ENCODE results near the gene COBL. TPM values are rescaled to one million over a fixed set of nuclear protein-coding genes. Genes with fewer than 3 reads are reported as not detected.

The COBL gene
- polyA plus RNA-seq, 3 donors: not detected

DNA sequence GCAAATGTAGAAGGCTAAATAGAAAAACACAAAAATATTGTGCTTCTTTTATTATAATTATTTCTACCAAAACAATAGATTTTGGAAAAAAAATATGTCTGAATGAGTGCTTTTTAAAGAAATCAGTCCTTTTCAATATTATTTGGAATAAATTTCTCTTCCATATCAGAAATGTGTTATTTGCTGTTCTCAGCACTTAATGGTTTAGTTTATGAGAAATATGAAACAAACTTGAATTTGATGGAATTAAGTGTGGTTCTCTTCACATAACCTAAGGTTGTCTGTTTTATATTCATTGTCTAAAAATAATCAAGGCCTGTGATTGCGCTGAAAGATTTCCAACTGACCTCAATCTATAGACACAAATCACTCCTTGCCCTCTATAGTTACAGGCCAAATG, 203.0 kb downstream of the COBL start:
- H3K4me1 Mint-ChIP-seq: no peaks in the 10 kb centered on the region
- Histone ChIP-seq H3K27ac (ENCODE audit: low read depth in 1 of 2, low read length in 2 of 2) (no peak overlapping the region), H3K9ac (ENCODE audit: insufficient read depth, low read length, poor library complexity, severe bottlenecking) (no peak overlapping the region), H3K27me3 (ENCODE audit: control insufficient read depth in 2 of 2, insufficient read depth in 2 of 2, low read length in 2 of 2) (no peaks in the 10 kb centered on the region), H3K4me2 (replicated peaks; ENCODE audit: extremely low read depth, low read length, poor library complexity, severe bottlenecking) (no peak overlapping the region), H3K4me1 (ENCODE audit: control insufficient read depth in 1 of 2, insufficient read depth in 2 of 2, low read length in 2 of 2) (no peaks in the 10 kb centered on the region), H3K36me3 (replicated peaks in 1 of 2; ENCODE audit: control insufficient read depth in 1 of 2, insufficient read depth in 2 of 2, low read length in 2 of 2) (no peaks in the 10 kb centered on the region), H3K79me2 (ENCODE audit: insufficient read depth, low read length) (no peaks in the 10 kb centered on the region), H3K9me3 (replicated peaks in 1 of 2; ENCODE audit: control insufficient read depth in 1 of 2, insufficient read depth in 1 of 2, low read length in 2 of 2) (no peaks in the 10 kb centered on the region), H2AFZ (ENCODE audit: insufficient read depth, low read depth, low read length, poor library complexity, severe bottlenecking) (no peak overlapping the region), H4K20me1 (ENCODE audit: insufficient read depth, low read length) (no peaks in the 10 kb centered on the region), H3K4me3 (replicated peaks in 1 of 3; ENCODE audit: low read depth in 2 of 3, low read length in 3 of 3) (no peak overlapping the region)
- TF ChIP-seq, protein P1, sequence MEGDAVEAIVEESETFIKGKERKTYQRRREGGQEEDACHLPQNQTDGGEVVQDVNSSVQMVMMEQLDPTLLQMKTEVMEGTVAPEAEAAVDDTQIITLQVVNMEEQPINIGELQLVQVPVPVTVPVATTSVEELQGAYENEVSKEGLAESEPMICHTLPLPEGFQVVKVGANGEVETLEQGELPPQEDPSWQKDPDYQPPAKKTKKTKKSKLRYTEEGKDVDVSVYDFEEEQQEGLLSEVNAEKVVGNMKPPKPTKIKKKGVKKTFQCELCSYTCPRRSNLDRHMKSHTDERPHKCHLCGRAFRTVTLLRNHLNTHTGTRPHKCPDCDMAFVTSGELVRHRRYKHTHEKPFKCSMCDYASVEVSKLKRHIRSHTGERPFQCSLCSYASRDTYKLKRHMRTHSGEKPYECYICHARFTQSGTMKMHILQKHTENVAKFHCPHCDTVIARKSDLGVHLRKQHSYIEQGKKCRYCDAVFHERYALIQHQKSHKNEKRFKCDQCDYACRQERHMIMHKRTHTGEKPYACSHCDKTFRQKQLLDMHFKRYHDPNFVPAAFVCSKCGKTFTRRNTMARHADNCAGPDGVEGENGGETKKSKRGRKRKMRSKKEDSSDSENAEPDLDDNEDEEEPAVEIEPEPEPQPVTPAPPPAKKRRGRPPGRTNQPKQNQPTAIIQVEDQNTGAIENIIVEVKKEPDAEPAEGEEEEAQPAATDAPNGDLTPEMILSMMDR (IDR thresholded peaks at IDR 0.05): no peak
- intact Hi-C loops (cut with micrococcal nuclease): no loop called here
- peaks cover 0 to 5% (median 0%) of the 10 kb centered on the region in 3 donors for H3K27me3 Mint-ChIP-seq (ENCODE audit: low read depth in 3 of 3)
- H3K9me3 Mint-ChIP-seq: peaks cover 0 to 2% (median 0%) of the 10 kb centered on the region in 7 donors
- no peak overlapping the region for H3K27ac Mint-ChIP-seq
- H3K4me3 Mint-ChIP-seq: no peak overlapping the region
- H3K36me3 Mint-ChIP-seq: no peaks in the 10 kb centered on the region
- WGBS (ENCODE audit: insufficient coverage): 100% methylated on average over 1 of the region's 1 CpG
- DNase-seq: no peak

DNA sequence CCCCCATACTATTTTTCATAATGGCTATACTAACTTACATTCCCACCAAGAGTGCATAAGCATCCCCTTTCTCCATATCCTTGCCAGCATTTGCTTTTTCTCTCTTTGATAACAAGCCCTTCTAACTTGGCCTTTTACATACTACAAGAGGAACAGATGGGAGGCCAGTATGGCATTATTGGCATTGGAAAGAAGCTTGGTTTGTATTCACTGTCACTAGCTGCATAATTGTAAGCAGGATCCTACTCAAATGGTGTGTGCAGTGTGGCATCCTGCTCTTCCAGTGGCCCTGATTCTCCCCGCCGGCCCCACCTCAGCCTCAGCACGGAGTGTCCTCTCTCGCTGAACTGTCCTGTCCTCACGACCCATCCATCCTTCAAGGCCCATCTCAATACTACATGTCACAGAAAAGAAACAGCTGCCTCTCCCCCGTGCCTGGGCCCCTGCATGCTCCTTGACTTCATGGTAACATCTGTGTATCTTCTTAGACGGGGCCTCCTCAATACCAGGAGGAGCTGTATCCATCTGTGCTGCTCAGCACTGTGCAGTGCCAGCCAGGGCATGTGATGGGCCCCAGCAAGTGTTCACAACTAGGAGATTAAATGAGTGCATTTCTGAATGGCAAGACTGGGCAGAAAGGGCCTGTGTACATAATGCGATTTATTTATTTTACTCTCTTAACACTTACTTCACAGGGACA, 205.2 kb downstream of the COBL start:
- H3K4me1 ChIP-seq (ENCODE audit: control insufficient read depth in 1 of 2, insufficient read depth in 2 of 2, low read length in 2 of 2): no peaks in the 10 kb centered on the region
- DNase-seq: no peak
- no peak overlapping the region for H3K9ac ChIP-seq (ENCODE audit: insufficient read depth, low read length, poor library complexity, severe bottlenecking)
- H3K27ac ChIP-seq (ENCODE audit: low read depth in 1 of 2, low read length in 2 of 2): no peak overlapping the region
- Mint-ChIP-seq H3K27ac (no peak overlapping the region), H3K4me3 (no peak overlapping the region), H3K36me3 (no peaks in the 10 kb centered on the region), H3K4me1 (no peaks in the 10 kb centered on the region), H3K27me3 (ENCODE audit: low read depth in 3 of 3) (peaks cover 0 to 5% (median 0%) of the 10 kb centered on the region in 3 donors), H3K9me3 (peaks cover 0 to 2% (median 0%) of the 10 kb centered on the region in 7 donors)
- no peaks in the 10 kb centered on the region for H3K27me3 ChIP-seq (ENCODE audit: control insufficient read depth in 2 of 2, insufficient read depth in 2 of 2, low read length in 2 of 2)
- WGBS (ENCODE audit: insufficient coverage): 90% methylated on average over 7 of the region's 8 CpGs
- no peaks in the 10 kb centered on the region for H3K36me3 ChIP-seq (replicated peaks in 1 of 2; ENCODE audit: control insufficient read depth in 1 of 2, insufficient read depth in 2 of 2, low read length in 2 of 2)
- no peak overlapping the region for H3K4me2 ChIP-seq (replicated peaks; ENCODE audit: extremely low read depth, low read length, poor library complexity, severe bottlenecking)
- H3K4me3 ChIP-seq (replicated peaks in 1 of 3; ENCODE audit: low read depth in 2 of 3, low read length in 3 of 3): no peak overlapping the region
- no peaks in the 10 kb centered on the region for H3K9me3 ChIP-seq (replicated peaks in 1 of 2; ENCODE audit: control insufficient read depth in 1 of 2, insufficient read depth in 1 of 2, low read length in 2 of 2)
- no peak overlapping the region for H2AFZ ChIP-seq (ENCODE audit: insufficient read depth, low read depth, low read length, poor library complexity, severe bottlenecking)
- H3K79me2 ChIP-seq (ENCODE audit: insufficient read depth, low read length): no peaks in the 10 kb centered on the region
- H4K20me1 ChIP-seq (ENCODE audit: insufficient read depth, low read length): no peaks in the 10 kb centered on the region
- TF ChIP-seq, protein P1 (IDR thresholded peaks at IDR 0.05): no peak
- intact Hi-C loops (cut with micrococcal nuclease): no loop called here

Data from CD14-positive monocyte (primary cell).